ENCODE data around the gene LBR.

DNA sequence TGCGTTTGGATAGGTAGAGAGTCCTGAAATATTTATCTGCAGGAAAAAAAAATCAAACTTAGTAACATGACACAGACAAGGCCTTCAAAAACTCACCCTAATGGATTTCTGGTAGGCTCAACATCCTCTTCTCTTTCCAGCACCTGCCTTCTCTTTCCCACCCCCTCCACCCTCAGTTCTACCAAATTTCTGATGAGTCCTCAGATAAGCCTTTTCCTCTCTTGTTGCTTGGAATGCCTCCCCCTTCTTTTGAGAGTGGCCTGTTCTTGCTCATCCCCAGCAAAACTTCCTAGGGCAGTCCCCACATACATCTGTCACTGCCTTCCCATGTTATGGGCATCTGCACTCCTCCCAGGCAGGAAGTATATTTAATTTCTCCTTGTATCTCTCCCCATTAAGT lies 7.6 kb upstream of the LBR start:
- no peak for TF ChIP-seq POLR2A (IDR thresholded peaks at IDR 0.05)
- TF ChIP-seq, protein P1, sequence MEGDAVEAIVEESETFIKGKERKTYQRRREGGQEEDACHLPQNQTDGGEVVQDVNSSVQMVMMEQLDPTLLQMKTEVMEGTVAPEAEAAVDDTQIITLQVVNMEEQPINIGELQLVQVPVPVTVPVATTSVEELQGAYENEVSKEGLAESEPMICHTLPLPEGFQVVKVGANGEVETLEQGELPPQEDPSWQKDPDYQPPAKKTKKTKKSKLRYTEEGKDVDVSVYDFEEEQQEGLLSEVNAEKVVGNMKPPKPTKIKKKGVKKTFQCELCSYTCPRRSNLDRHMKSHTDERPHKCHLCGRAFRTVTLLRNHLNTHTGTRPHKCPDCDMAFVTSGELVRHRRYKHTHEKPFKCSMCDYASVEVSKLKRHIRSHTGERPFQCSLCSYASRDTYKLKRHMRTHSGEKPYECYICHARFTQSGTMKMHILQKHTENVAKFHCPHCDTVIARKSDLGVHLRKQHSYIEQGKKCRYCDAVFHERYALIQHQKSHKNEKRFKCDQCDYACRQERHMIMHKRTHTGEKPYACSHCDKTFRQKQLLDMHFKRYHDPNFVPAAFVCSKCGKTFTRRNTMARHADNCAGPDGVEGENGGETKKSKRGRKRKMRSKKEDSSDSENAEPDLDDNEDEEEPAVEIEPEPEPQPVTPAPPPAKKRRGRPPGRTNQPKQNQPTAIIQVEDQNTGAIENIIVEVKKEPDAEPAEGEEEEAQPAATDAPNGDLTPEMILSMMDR (IDR thresholded peaks at IDR 0.05) = no peak

All from heart left ventricle (tissue), 13 donors.